Superior temporal gyrus (tissue), 1 donor: ENCODE results near the gene NIPBL.
"Not testable (repeated sequence)": the region's sequence is repeated elsewhere in the genome, so short reads cannot be mapped to it uniquely, and the experiment has no call there.

Experiments
- DNase-seq: peaks from one replicate; pipeline ENCODE4 v3.0.0-alpha.2; 2016; ENCODE audit errors: extremely low spot score

NIPBL gene

GRCh38 chr5:36877667-36878391 is 1.3 kb downstream of the NIPBL start:
- peak; percentile 71 for DNase-seq

- peak; percentile 25 for DNase-seq
Observed at GRCh38 chr5:36878392-36879082, 2.0 kb downstream of the NIPBL start.

- no peak for DNase-seq
Observed at GRCh38 chr5:36879274-36880033, 2.9 kb downstream of the NIPBL start.

- no peak for DNase-seq
Observed at GRCh38 chr5:36880761-36881160, 4.2 kb downstream of the NIPBL start.

GRCh38 chr5:36881304-36881703 is 4.7 kb downstream of the NIPBL start:
- DNase-seq: no peak

GRCh38 chr5:36881807-36882206 is 5.2 kb downstream of the NIPBL start:
- no peak for DNase-seq

- no peak for DNase-seq
Observed at GRCh38 chr5:36882250-36882649, 5.7 kb downstream of the NIPBL start.

GRCh38 chr5:36883894-36884462 is 7.4 kb downstream of the NIPBL start:
- DNase-seq: no peak

- no peak for DNase-seq
Observed at GRCh38 chr5:36885149-36885548, 8.6 kb downstream of the NIPBL start.

GRCh38 chr5:36885566-36886485 is 9.3 kb downstream of the NIPBL start:
- no peak for DNase-seq

- no peak for DNase-seq
Observed at GRCh38 chr5:36886791-36887190, 10.2 kb downstream of the NIPBL start.

GRCh38 chr5:36887532-36887931 is 11.0 kb downstream of the NIPBL start:
- no peak for DNase-seq

- no peak for DNase-seq
Observed at GRCh38 chr5:36888303-36888702, 11.7 kb downstream of the NIPBL start.

GRCh38 chr5:36889264-36889663 is 12.7 kb downstream of the NIPBL start:
- DNase-seq: no peak

- no peak for DNase-seq
Observed at GRCh38 chr5:36891266-36891665, 14.7 kb downstream of the NIPBL start.

GRCh38 chr5:36892085-36892830 is 15.7 kb downstream of the NIPBL start:
- not testable (repeated sequence) for DNase-seq

- no peak for DNase-seq
Observed at GRCh38 chr5:36894954-36895353, 18.4 kb downstream of the NIPBL start.

GRCh38 chr5:36896476-36896875 is 19.9 kb downstream of the NIPBL start:
- no peak for DNase-seq

GRCh38 chr5:36897616-36898015 is 21.0 kb downstream of the NIPBL start:
- DNase-seq: no peak

- no peak for DNase-seq
Observed at GRCh38 chr5:36899860-36900259, 23.3 kb downstream of the NIPBL start.

- DNase-seq: no peak
Observed at GRCh38 chr5:36900283-36900682, 23.7 kb downstream of the NIPBL start.
